ENCODE results near the gene PARVA.
A peak's percentile ranks its signal among the peaks of the same experiment; 100 is the strongest.

The PARVA gene

DNA sequence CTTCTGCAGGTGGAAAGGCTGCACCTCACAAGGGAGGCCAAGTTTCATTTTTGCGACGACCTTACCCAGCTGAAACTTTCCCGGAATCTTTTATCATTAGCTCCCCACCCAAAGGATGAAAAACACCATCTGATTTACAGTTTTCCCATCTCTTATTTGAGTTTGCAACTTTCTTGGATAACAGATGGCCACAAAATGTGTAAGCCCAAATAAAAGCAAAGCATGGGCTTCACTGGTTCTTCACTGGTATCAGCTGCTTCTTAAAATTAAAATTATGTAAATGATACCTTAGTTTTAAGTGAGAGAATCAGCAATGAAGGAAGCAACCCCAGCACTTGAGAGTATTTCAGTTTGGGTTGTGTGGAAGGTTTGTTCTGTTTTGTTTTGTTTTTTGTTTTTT is 55.8 kb downstream of the PARVA start:
- DNase-seq: no peak

DNA sequence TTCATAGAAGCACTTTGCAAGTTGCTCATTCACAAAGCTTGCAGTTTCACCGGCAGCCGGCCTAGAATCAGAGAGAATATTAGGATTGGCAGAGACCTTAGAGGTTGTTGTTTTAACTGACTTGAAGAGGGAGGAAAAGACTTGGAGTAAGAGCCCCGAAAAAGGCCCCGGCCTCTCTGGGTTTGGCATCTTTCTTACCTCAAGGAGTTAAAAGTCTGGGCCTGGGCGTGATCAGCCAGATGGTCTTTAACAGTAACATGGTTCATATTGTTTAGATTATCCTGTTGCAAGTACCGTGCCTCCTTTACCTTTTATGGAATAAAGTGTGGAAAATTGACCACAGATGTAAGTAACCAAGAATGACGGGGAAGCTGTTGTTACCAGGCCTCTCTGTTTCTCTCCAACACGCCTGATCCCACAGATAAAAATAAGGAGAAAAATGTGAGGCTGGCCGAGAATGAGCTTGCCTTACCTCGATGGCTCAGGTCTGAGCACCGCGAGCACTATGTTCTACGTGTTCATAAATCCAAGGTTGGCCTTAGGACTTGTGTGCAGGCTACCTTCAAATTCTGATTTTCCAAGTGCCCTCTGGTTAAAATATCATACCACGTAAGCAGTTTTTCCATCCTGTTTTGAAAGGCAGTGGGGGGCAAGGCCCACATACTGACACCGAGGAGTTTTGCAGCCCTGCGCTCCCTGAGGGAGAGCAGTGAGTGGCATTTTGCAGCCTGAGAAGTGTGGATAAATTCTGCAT is 56.4 kb downstream of the PARVA start:
- peak; percentile 96 for DNase-seq

DNA sequence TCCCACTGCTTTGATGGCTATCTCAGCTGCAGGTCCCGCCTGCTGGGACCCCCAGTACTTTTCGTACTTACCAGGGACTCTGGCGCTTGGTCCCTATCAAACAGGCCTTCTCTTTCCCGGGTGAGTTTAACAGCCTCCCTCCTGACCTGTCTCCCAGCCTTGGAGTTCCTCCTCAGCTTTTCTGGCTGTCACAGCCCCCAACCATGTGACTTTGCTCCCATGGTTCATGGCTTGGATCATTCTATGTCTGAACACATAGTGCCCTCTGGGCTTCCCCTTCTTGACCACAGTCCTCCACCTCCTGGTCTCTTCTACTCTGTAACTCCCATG is 56.9 kb downstream of the PARVA start:
- DNase-seq: peak; percentile 56

GRCh38 chr11:12435264-12435663 is 57.9 kb downstream of the PARVA start:
- DNase-seq: no peak

DNA sequence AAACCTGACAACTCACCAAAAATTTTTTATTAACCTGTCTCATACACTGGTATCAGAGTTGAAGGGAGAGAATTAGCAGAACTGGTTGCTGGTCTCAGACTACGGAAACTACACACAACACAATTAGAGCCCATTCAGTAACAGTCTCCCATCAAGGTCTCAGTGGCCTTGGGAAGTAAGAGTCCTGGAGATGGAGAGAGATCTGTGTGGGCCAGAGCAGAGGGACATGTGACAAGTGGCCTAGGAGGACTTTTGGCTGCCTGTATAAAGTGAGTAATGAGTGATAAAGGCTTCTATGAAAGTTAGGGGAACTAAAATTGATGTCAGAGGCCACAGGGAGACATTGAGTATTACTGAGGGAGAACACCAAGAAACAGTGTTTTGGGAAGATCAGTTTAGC is 58.9 kb downstream of the PARVA start:
- no peak for DNase-seq

DNA sequence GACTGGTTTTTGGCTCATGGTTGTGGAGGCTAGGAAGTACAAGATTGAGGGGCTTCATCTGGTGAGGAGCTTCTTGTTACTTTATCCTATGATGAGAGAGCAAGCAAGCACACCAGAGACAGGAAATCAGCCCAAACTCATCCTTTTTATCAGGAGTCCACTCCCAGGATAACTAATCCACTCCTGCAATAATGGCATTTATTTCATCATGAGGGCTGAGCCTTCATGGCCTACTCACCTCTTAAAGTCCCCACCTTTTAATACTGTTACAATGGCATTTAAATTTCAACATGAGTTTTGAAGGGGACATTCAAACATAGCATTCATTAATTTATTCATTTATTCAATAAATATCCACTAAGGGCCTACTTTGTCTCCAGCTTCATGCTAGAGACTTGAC is 60.9 kb downstream of the PARVA start:
- DNase-seq: no peak

DNA sequence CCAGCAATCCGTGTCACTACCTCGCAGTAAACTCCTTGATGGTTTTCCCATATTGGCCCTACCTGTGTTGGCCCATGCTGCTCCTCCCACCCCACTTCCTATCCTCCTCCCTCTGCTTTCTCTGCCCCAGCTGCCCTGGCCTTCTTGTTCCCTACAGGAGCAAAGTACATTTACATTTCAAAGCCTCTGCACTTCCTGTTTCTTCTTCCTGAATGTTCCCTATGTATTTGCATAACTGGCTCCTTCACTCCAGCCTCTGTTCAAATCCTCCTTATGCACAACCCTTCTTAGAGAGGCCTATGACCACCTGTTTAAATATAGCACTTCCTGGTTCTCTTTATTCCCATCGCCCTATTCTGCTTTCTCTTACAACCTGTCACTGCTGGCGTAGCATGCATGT is 62.2 kb downstream of the PARVA start:
- no peak for DNase-seq

- DNase-seq: no peak
Measured at GRCh38 chr11:12440565-12440964, 63.2 kb downstream of the PARVA start.

- DNase-seq: peak; percentile 67
Measured at GRCh38 chr11:12441231-12441861, 64.0 kb downstream of the PARVA start.

DNA sequence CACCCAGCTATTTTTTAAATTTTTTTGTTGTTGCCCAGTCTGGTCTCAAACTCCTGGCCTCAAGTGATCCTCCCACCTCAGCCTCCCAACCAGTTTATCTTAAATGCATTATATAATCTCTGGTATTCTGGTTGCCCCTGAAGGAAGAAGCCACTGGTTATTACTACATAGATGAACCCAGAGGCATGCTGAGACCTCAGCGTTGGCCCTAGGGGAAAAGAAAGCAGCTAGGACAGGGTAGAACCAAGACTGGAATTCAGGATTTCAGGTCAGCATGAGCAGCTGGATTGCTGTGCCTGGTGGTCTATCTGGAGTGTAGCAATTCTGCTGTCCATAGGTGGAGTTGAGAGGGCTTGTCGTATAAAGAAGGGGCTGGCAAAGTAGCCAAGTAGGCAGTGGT is 67.2 kb downstream of the PARVA start:
- DNase-seq: no peak

DNA sequence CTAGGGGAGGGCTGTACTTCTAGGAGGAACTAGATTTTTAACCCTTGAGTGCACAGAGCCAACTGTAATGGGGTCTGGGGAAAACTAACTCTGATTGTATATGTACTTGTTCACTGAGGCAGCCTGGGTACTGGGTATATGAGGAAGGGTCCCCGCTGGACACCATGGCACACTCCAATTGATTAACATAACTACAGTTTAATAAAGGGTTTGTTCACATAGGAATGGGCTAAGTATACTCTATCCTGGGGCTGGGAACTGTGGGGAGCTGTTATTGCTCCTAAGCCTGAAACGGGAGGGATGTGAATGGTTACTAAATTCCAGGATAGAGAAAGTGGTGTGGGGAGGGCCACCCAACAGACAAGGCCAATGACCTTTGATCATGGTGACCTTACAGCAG is 67.6 kb downstream of the PARVA start:
- no peak for DNase-seq

DNA sequence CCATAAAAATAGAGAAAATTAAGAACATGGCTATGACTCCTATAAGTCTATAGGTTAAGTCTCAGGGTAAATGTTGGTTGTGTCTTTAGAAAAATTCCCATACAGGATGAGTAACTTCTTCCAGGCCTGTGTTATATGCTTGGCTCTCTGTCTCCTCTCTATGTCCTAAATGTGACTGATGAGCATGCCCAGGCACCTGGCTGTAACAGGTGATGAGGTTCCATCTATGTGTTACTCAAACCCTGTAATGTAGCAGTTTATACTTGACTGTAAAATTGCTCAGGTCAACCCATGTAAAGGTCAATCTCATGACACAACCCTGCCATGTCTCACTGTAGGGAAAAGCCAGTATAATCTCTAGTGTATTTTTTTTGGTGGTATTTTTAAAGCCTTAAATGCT is 69.5 kb downstream of the PARVA start:
- no peak for DNase-seq

DNA sequence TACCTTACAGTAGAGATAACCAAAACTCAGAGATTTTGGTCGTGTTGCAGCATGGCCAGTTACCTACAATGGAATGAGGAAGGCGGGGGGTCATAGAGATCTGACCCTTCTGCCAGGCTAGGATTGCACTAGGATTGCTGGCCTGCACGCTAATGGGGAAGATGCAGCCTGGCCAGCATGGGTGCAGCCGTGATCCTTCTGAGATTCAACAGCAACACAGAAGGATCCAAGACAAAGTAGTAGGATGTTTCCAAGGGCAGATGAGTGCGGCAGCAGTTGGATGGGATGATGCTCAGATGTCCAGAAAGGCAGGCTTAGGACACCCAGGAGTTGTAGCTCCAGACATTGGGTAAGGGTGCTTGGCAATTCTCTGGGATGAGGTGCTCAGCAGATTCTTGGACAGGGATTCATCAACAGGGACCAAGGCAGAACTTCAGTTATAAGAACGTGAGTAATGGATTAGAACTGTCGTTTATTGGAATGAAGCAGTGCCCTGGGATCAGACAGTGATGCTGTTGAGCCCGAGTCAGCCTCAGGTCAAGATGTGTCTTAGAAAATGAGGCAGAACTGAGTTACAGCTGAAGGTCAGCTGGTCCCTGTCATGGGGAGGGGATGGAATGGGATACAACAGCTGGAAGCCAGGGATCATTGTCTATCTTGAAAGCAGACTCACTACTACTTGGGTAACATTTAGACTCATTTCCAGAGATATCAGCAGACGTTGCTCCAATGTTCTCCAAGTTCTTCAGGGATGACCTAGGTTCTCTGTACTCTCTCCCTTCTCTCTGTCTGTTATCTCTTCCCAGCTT is 71.0 kb downstream of the PARVA start:
- DNase-seq: peak; percentile 12

- DNase-seq: peak; percentile 85
Measured at GRCh38 chr11:12449961-12450715, 72.8 kb downstream of the PARVA start.

GRCh38 chr11:12451179-12451814 is 73.9 kb downstream of the PARVA start:
- DNase-seq: no peak

GRCh38 chr11:12453243-12453642 is 75.9 kb downstream of the PARVA start:
- DNase-seq: no peak

DNA sequence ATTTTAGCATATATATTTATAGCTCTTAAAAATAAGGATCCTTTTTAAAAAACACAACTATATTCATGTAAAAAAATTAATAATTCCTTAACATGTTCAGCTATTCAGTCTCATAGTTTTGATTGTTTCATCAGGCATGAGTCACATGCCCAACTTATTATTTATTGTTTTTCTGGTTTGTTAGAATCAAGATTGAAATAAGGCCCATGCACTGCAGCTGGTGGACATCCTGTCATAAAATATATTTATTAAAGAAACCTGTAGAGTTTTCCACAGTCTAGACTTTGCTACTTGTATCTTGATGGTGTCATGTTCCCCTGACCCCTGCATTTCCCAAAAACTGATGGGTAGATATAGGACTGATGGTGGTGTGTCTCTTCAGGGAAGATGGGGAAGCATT is 77.4 kb downstream of the PARVA start:
- DNase-seq: peak; percentile 73

- DNase-seq: peak; percentile 77
Measured at GRCh38 chr11:12455938-12456337, 78.6 kb downstream of the PARVA start.

DNA sequence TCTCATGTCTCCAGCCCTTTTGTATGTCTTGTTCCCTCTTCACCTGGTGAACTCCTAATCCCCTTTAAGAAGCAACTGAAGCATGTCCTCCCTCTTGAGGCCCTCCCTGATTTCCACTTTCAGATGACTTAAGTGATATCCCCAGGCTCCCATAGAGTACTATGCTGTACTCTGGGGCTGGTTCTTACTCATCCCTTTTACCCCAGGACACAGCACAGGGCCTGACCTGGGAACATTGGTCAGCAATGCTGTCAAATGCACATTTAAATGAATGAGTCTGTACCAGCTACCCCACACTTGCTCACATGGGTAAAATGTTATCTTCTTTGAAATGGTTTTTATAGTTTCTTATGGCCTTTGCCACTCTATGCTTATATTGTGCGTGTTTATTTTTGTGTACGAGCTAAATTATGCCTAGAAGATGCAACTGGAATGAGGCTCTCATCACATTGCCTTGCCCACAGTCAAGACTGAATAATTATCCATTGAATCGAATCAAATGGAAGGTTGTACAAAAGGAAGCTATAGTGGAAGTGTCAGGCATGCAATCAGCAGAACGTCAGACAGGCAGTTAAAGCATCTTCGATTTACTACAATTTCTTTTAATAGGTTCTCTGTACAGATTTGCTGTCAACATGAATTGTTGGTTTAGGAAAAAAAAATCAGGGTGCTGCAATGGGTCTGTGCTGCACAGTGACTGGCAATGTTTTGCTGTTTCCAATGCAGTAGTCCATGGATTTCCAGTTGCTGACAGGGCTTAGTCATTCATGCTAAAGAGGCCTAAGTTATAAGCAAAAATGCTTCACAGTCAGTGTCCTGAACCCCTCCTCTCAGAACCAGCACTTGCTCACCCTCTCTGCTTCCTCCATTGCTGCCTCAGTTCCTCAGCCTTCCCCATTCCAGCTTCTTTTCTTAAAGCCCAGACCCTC is 79.5 kb downstream of the PARVA start:
- DNase-seq: peak; percentile 71

GRCh38 chr11:12458042-12458441 is 80.7 kb downstream of the PARVA start:
- DNase-seq: no peak

- no peak for DNase-seq
Measured at GRCh38 chr11:12459374-12459773, 82.0 kb downstream of the PARVA start.
